HG02852 (cell line): ENCODE results near the gene LPIN1.
"Not testable (repeated sequence)": the region's sequence is repeated elsewhere in the genome, so short reads cannot be mapped to it uniquely, and the experiment has no call there.

ENCODE experiments used
- ATAC-seq: cut with Tn5 transposase; IDR thresholded peaks from one replicate; pipeline ENCODE4 v1.9.1; 2021; ENCODE audit warnings: mild to moderate bottlenecking, moderate library complexity; ENCODE audit not compliant: unreplicated experiment

LPIN1 gene

GRCh38 chr2:11830708-11831301 lies 84.4 kb downstream of the LPIN1 start:
- ATAC-seq, result no peak

GRCh38 chr2:11831415-11831814 lies 85.0 kb downstream of the LPIN1 start:
- no peak for ATAC-seq

DNA sequence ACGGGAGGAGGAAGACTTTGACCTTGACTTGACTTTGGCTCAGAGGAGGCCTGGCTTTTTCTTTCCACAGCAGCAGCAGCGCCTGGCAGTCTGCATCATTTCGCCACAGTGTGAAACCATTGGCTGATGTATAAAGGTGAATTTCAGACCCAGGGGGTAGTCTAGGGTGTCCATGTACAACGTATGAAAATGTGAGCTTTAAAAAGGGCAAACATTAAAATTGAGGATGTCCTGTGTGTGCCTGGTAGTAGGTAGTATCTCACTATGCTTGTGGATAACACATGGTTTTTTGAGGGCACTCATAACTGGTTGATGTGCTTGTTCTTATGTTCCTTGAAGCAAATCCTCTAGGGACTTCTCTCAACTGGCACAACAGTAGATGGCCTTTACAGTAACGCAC lies 86.1 kb downstream of the LPIN1 start:
- no peak for ATAC-seq

- ATAC-seq, result no peak
Observed at GRCh38 chr2:11833601-11834000, 87.2 kb downstream of the LPIN1 start.

DNA sequence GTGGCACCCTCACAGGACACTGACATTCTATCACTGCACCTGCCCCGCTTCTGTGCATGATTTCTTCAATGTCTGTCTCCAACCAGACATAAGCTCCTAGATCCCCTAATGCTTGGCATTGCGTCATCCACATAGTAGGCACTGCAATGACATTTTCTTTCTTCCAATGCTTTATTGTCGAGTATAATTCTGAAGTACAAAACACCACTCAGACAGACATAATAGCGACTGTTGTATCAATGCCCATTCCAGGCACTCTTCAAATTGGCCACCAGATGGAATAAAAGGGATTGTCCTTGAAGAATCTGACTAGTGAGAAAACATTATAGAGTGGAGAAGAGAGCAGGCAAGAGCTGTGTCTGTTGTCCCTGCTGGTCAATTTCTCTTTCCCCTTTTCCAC lies 89.0 kb downstream of the LPIN1 start:
- no peak for ATAC-seq

GRCh38 chr2:11836647-11837219 lies 90.3 kb downstream of the LPIN1 start:
- ATAC-seq, result no peak

GRCh38 chr2:11837875-11838734 lies 91.7 kb downstream of the LPIN1 start:
- ATAC-seq, result no peak

GRCh38 chr2:11839916-11840315 lies 93.5 kb downstream of the LPIN1 start:
- no peak for ATAC-seq

- no peak for ATAC-seq
Observed at GRCh38 chr2:11842336-11842735, 95.9 kb downstream of the LPIN1 start.

DNA sequence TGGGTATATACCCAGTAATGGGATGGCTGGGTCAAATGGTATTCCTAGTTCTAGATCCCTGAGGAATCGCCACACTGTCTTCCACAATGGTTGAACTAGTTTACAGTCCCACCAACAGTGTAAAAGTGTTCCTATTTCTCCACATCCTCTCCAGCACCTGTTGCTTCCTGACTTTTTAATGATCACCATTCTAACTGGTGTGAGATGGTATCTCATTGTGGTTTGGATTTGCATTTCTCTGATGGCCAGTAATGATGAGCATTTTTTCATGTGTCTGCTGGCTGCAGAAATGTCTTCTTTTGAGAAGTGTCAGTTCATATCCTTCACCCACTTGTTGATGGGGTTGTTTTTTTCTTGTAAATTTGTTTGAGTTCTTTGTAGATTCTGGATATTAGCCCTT lies 98.4 kb downstream of the LPIN1 start:
- not testable (repeated sequence) for ATAC-seq

- ATAC-seq, result not testable (repeated sequence)
Observed at GRCh38 chr2:11847935-11848334, 101.5 kb downstream of the LPIN1 start.

DNA sequence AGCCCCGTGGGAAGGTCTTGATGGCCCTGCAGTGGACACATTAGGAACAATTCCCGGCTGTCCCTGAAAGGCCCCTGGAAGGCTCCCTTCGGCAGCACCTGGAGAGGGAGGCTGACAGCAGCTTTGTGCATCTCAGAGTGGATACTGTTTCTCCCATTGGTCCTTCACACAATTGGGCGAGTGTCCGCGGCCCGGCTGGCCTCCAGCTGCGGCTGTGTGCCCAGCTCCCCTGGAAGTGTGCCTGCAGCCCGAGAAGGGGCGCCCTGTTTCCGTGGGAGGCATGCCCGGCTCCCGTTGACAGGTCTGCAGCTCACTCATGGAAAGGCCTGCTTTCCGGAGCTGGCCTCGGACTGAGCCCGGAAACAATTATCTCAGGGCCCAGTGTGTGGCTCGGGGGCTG lies 103.7 kb downstream of the LPIN1 start:
- no peak for ATAC-seq

DNA sequence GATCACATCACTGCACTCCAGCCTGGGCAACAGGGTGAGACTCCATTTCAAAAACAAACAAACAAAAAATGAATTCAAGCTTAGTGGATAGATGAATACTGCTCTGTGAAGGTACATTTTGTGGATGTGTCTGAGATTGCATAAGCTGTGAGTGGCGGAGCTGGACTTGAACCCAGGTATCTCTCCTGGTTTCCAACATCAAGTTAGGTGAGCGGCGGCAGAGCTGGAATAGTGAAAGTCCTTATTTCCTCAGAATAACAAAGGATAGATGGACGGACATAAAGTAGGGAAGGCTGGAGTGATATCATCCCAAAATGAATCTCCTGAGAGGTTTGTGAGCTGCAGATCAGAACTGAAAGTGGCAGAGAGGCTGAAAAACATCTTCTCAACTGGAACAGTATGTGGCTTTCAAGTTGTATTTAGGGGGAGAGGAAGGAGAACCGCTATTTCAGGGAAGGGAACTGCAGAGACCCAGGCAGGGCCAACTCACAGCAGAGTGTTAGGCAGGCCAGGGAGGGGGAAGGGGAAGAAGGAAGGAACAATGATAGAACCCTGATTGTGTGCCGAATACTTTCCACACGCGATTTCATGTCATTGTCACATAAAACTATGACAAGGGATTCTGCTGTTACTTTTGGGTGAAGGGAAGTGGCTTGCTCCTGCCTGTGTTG lies 106.2 kb downstream of the LPIN1 start:
- no peak for ATAC-seq

GRCh38 chr2:11853197-11853588 lies 106.8 kb downstream of the LPIN1 start:
- ATAC-seq, result no peak

GRCh38 chr2:11855064-11855760 lies 108.8 kb downstream of the LPIN1 start:
- ATAC-seq, result no peak

GRCh38 chr2:11856095-11856494 lies 109.7 kb downstream of the LPIN1 start:
- no peak for ATAC-seq

- ATAC-seq, result no peak
Observed at GRCh38 chr2:11858883-11859282, 112.5 kb downstream of the LPIN1 start.

DNA sequence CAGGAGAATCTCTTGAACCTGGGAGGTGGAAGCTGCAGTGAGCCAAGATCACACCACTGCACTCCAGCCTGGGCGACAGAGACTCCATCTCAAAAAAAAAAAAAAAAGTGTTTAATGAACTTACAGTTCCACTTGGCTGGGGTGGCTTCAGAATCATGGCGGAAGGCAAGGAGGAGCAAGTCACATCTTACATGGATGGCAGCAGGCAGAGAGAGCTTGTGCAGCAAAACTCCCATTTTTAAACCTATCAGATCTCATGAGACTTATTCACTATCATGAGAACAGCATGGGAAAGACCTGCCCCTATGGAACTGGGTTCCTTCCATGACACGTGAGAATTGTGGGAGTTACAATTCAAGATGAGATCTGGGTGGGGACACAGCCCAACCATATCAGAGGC lies 113.5 kb downstream of the LPIN1 start:
- not testable (repeated sequence) for ATAC-seq

DNA sequence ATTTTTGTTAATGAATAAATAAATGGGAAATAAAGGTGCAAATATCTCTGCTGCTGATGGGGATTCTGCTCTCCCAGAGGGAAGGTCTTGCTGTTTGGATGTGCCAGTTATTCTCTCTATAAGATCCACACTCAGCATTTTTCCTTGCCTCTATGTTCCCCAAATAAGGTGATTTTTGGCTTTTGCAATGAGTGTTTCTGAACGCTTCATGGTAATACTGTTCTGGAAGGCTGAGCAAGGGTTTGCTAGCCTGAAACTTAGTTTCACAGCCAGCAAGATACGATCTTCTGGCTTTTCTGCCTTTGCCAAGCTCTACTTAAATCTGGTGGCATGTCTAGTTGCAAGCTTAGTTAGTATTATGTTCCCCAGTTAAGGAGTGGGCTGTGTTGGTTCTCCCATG lies 114.6 kb downstream of the LPIN1 start:
- ATAC-seq, result peak; percentile 47

- peak; percentile 23 for ATAC-seq
Observed at GRCh38 chr2:11862049-11862448, 115.6 kb downstream of the LPIN1 start.

DNA sequence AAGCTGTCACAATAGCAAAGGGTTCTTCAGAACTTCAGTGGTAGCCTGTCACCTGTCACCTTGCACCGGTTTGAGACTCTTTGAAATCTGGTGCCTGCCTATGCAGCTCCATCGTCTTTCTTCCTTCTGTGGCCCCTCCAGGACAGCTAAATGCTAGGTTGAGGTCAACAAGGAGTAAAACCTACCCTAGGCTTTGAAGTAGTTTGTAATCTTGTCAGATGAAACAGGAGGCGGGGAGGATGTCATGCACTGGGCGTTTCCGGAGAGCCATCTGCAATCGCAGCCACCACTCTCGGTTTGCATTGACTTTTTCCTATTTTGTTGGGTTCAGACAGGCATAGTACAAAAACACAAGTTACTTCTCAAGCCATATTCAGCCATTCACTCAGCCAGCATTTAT lies 116.7 kb downstream of the LPIN1 start:
- ATAC-seq, result peak; percentile 34
